GM12891 (cell line): ENCODE results near the gene ZFAND3.

ENCODE experiments used
- DNase-seq: peaks from one replicate; pipeline ENCODE4 v3.0.0; 2011; ENCODE audit warnings: low spot score; ENCODE audit not compliant: insufficient read length
- FAIRE-seq: peaks from 2 replicates; lab custom pipeline; 2011; peaks lifted over from hg19 to GRCh38; lab: Jason Lieb, UNC
- PAX5 ChIP-seq: IDR thresholded peaks from 2 replicates; pipeline ENCODE4 v1.6.1; 2011; ENCODE audit warnings: low read length, moderate library complexity, mild to moderate bottlenecking; ENCODE audit not compliant: insufficient read depth, severe bottlenecking
- POLR2A ChIP-seq: IDR thresholded peaks from 2 replicates; pipeline ENCODE4 v1.6.1; 2011; ENCODE audit warnings: low read depth, low read length, control low read depth
- POLR2AphosphoS5 ChIP-seq: IDR thresholded peaks from 2 replicates; pipeline ENCODE4 v1.6.1; 2011; ENCODE audit warnings: low read depth, low read length, control low read depth
- POU2F2 ChIP-seq: IDR thresholded peaks from 2 replicates; pipeline ENCODE4 v1.6.1; 2011; ENCODE audit warnings: low read depth, mild to moderate bottlenecking, control low read depth, low read length, moderate library complexity
- SPI1 ChIP-seq: IDR thresholded peaks from 2 replicates; pipeline ENCODE4 v1.6.1; 2011; ENCODE audit warnings: low read depth, low read length, control low read depth
- TAF1 ChIP-seq: IDR thresholded peaks from 2 replicates; pipeline ENCODE4 v1.6.1; 2011; ENCODE audit warnings: low read depth, low read length, control low read depth

ZFAND3 gene

GRCh38 chr6:38092964-38093363, 273.4 kb downstream of the ZFAND3 start:
- DNase-seq: no peak
- TF ChIP-seq POU2F2 (no peak), POLR2AphosphoS5 (no peak), POLR2A (no peak), SPI1 (no peak), PAX5 (no peak), TAF1 (no peak)
- no peak for FAIRE-seq

- FAIRE-seq (no peak), DNase-seq (no peak)
- TF ChIP-seq PAX5 (no peak), POLR2A (no peak), SPI1 (no peak), POLR2AphosphoS5 (no peak), POU2F2 (no peak), TAF1 (no peak)
Observed at GRCh38 chr6:38095054-38095453, 275.5 kb downstream of the ZFAND3 start.

GRCh38 chr6:38099221-38099620, 279.7 kb downstream of the ZFAND3 start:
- FAIRE-seq: no peak
- no peak for TF ChIP-seq SPI1
- TF ChIP-seq TAF1: no peak
- no peak for TF ChIP-seq POU2F2
- TF ChIP-seq PAX5: no peak
- no peak for TF ChIP-seq POLR2AphosphoS5
- no peak for TF ChIP-seq POLR2A
- peak; percentile 5 for DNase-seq

- TF ChIP-seq POLR2A (no peak), TAF1 (no peak), PAX5 (no peak), POU2F2 (no peak), POLR2AphosphoS5 (no peak), SPI1 (no peak)
- FAIRE-seq (no peak), DNase-seq (peak; percentile 7)
Observed at GRCh38 chr6:38100380-38100779, 280.9 kb downstream of the ZFAND3 start.

GRCh38 chr6:38103921-38104320, 284.4 kb downstream of the ZFAND3 start:
- FAIRE-seq: peak; percentile 20

GRCh38 chr6:38105066-38105465, 285.5 kb downstream of the ZFAND3 start:
- no peak for TF ChIP-seq PAX5
- TF ChIP-seq POLR2AphosphoS5: no peak
- TF ChIP-seq POU2F2: no peak
- TF ChIP-seq SPI1: no peak
- TF ChIP-seq POLR2A: no peak
- no peak for TF ChIP-seq TAF1
- FAIRE-seq (no peak), DNase-seq (no peak)

More at GRCh38 chr6:38103921-38104320, 284.4 kb downstream of the ZFAND3 start:
- no peak for DNase-seq
- TF ChIP-seq SPI1: peak; percentile 33
- no peak for TF ChIP-seq TAF1
- no peak for TF ChIP-seq PAX5

- DNase-seq (no peak), FAIRE-seq (peak; percentile 54)
- TF ChIP-seq SPI1 (no peak), PAX5 (no peak), TAF1 (no peak), POU2F2 (no peak), POLR2A (no peak)
Observed at GRCh38 chr6:38107073-38107472, 287.5 kb downstream of the ZFAND3 start.

GRCh38 chr6:38110481-38110971, 291.0 kb downstream of the ZFAND3 start:
- no peak for FAIRE-seq
- DNase-seq: no peak
- TF ChIP-seq POLR2AphosphoS5 (no peak), SPI1 (no peak), TAF1 (no peak), POU2F2 (no peak), POLR2A (no peak), PAX5 (no peak)

GRCh38 chr6:38112181-38112580, 292.7 kb downstream of the ZFAND3 start:
- TF ChIP-seq POLR2AphosphoS5 (no peak), POU2F2 (no peak), PAX5 (no peak), SPI1 (no peak), POLR2A (no peak), TAF1 (no peak)
- FAIRE-seq (no peak), DNase-seq (no peak)

GRCh38 chr6:38113825-38114576, 294.5 kb downstream of the ZFAND3 start:
- no peak for FAIRE-seq
- DNase-seq: no peak
- TF ChIP-seq SPI1: no peak
- TF ChIP-seq POLR2AphosphoS5: no peak
- no peak for TF ChIP-seq POLR2A
- no peak for TF ChIP-seq POU2F2
- no peak for TF ChIP-seq TAF1
- TF ChIP-seq PAX5: no peak
